Gastrocnemius medialis (tissue), 4 donors: ENCODE results near the gene MEGF8. TPM values are rescaled to one million over a fixed set of nuclear protein-coding genes. Genes with fewer than 3 reads are reported as not detected.

ENCODE experiments used
- ATAC-seq, 2 donors: fragments of 150-250 bp; one replicate each; pipeline ENCODE4 v1.9.1; 2016
- DNase-seq, 2 donors: peaks; one replicate each; pipeline ENCODE4 v3.0.0-alpha.2; 2019
- H3K27ac ChIP-seq, 4 donors: fragments of 200-600 bp; sonication (generic); 1 replicate in 1 of 4; 2 replicates in 3 of 4; pipeline ENCODE4 v1.5.1; 2016 to 2018; ENCODE audit warnings: mild to moderate bottlenecking in 2 of 4, moderate library complexity in 1 of 4
- H3K27me3 ChIP-seq, 3 donors: fragments of 200-600 bp; sonication (generic) in 2 of 3; 1 replicate in 1 of 3; 2 replicates in 2 of 3; pipeline versions ENCODE4 v1.5.1 to v1.6.0; 2016 to 2019; ENCODE audit warnings: mild to moderate bottlenecking in 1 of 3, moderate library complexity in 1 of 3
- H3K36me3 ChIP-seq, 2 donors: fragments of 200-600 bp; sonication (generic) in 1 of 2; one replicate each; pipeline ENCODE4 v1.5.1; 2017 to 2018
- H3K4me1 ChIP-seq, 2 donors: fragments of 200-600 bp; sonication (generic) in 1 of 2; one replicate each; pipeline ENCODE4 v1.5.1; 2016 to 2017; ENCODE audit warnings: mild to moderate bottlenecking in 2 of 2
- H3K4me3 ChIP-seq, 4 donors: fragments of 200-600 bp; sonication (generic) in 3 of 4; 1 replicate in 1 of 4; 2 replicates in 3 of 4; pipeline ENCODE4 v1.5.1; 2016 to 2019; ENCODE audit warnings: mild to moderate bottlenecking in 2 of 4
- H3K9me3 ChIP-seq, 3 donors: fragments of 200-600 bp; sonication (generic) in 2 of 3; 1 replicate in 1 of 3; 2 replicates in 2 of 3; pipeline ENCODE4 v1.5.1; 2016 to 2019
- POLR2A ChIP-seq, 2 donors: fragments of 450-650 bp; IDR thresholded peaks; one replicate each; pipeline ENCODE4 v1.6.1; 2017; ENCODE audit warnings: antibody characterized with exemption in 2 of 2, mild to moderate bottlenecking in 2 of 2, moderate library complexity in 2 of 2
- in situ Hi-C, 4 donors: fragments of 200-750 bp; cut with MboI; loops; one replicate each; pipeline versions ENCODE4 v1.15.0 to v1.8.0; 2017; ENCODE audit warnings: low sequenced_read_pairs in 4 of 4
- intact Hi-C: fragments of 100-400 bp; cut with DNase I; formaldehyde crosslinking; loops from one replicate; pipeline ENCODE4 v1.15.1; 2023; ENCODE audit warnings: low total_unique reads
- total RNA-seq, 4 donors: library from RNA; depleted of rRNA; stranded (reverse); fragments of >200 nt; gene quantifications; one replicate each; pipeline versions ENCODE4 v1.1.0 to v1.2.3, GENCODE V29; 2016
- TF ChIP-seq, protein P1 (sequence below), 5 experiments: fragments of 450-650 bp in 3 of 5; fragments of 200-600 bp in 2 of 5; sonication (generic) in 2 of 5; IDR thresholded peaks in 4 of 5; conservative IDR thresholded peaks in 1 of 5; 1 replicate in 4 of 5; 2 replicates in 1 of 5; pipeline ENCODE4 v1.5.1; 2016 to 2019; ENCODE audit warnings: antibody characterized with exemption in 5 of 5, mild to moderate bottlenecking in 3 of 5, moderate library complexity in 3 of 5

Gene MEGF8
- total RNA-seq, 4 donors from 2014 or later: 7.3 to 12.3 (median 10.3) TPM

DNA sequence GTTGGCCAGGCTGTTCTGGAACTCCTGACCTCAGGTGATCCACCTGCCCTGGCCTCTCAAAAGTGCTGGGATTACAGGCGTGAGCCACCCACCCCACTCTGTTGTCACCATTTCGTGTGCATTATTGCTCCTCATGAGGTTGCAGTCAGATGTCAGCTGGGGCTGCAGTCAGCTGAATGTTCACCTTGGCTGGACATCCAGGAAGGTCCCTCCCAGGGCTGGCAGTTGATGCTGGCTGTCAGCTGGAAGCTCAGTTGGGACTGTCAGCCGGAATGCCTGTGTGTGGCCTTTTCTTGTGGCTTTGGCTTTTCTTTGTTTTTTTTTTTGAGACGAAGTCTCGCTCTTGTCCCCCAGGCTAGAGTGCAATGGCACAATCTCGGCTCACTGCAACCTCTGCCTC lies 6.6 kb downstream of the MEGF8 start:
- peaks cover 0 to 20% of the 10 kb centered on the region in 2 donors for H3K36me3 ChIP-seq
- in situ Hi-C loops (loop anchor here in 1 of 4 donors (25.0 kb wide), 1 partner anchor 220 kb away; no protein-coding TSS in a partner anchor), intact Hi-C loops (no loop called here)
- H3K4me1 ChIP-seq: peaks cover 14 to 17% of the 10 kb centered on the region in 2 donors
- ATAC-seq: peak; percentile 42 to 78
- no peak overlapping the region for H3K4me3 ChIP-seq
- DNase-seq: peak; percentile 41 to 78
- no peaks in the 10 kb centered on the region for H3K27me3 ChIP-seq
- no peak for TF ChIP-seq POLR2A (IDR thresholded peaks at IDR 0.05)
- TF ChIP-seq, protein P1, sequence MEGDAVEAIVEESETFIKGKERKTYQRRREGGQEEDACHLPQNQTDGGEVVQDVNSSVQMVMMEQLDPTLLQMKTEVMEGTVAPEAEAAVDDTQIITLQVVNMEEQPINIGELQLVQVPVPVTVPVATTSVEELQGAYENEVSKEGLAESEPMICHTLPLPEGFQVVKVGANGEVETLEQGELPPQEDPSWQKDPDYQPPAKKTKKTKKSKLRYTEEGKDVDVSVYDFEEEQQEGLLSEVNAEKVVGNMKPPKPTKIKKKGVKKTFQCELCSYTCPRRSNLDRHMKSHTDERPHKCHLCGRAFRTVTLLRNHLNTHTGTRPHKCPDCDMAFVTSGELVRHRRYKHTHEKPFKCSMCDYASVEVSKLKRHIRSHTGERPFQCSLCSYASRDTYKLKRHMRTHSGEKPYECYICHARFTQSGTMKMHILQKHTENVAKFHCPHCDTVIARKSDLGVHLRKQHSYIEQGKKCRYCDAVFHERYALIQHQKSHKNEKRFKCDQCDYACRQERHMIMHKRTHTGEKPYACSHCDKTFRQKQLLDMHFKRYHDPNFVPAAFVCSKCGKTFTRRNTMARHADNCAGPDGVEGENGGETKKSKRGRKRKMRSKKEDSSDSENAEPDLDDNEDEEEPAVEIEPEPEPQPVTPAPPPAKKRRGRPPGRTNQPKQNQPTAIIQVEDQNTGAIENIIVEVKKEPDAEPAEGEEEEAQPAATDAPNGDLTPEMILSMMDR (IDR thresholded peaks at IDR 0.05 in 4 of 5, conservative IDR thresholded peaks at IDR 0.05 in 1 of 5): no peak
- peak overlapping the region in 2 of 4 donors; percentile 61 to 67 for H3K27ac ChIP-seq
- no peaks in the 10 kb centered on the region for H3K9me3 ChIP-seq

DNA sequence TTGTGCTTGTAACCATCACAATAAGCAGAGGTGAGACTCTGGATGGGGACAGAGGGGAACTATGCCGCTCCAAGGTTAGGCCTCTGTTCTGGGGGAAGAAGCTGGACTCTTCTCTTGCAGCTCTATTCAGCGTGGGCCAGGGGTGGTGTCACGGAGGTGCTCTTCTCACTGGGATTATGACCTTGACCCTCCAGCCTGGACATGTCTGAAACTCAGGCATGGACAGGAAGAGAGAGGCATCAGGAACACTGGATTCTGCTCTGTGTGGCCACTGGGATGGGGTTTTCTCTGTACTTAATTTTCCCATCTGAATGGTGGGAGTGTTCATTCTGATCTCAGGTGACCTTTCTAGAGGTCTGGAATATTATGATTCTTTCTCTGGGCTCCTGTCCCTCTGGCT lies 7.6 kb downstream of the MEGF8 start:
- TF ChIP-seq, protein P1 (IDR thresholded peaks at IDR 0.05 in 4 of 5, conservative IDR thresholded peaks at IDR 0.05 in 1 of 5): no peak
- TF ChIP-seq POLR2A (IDR thresholded peaks at IDR 0.05): no peak
- Histone ChIP-seq H3K36me3 (peaks cover 0 to 23% of the 10 kb centered on the region in 2 donors), H3K27ac (peak overlapping the region in 1 of 4 donors; percentile 61), H3K4me3 (no peak overlapping the region), H3K4me1 (peaks cover 7% of the 10 kb centered on the region in 2 donors), H3K27me3 (no peaks in the 10 kb centered on the region), H3K9me3 (no peaks in the 10 kb centered on the region)
- in situ Hi-C loops: loop anchor here in 1 of 4 donors (25.0 kb wide), 1 partner anchor 221 kb away; no protein-coding TSS in a partner anchor
- DNase-seq (no peak), ATAC-seq (no peak)
- intact Hi-C loops: no loop called here

DNA sequence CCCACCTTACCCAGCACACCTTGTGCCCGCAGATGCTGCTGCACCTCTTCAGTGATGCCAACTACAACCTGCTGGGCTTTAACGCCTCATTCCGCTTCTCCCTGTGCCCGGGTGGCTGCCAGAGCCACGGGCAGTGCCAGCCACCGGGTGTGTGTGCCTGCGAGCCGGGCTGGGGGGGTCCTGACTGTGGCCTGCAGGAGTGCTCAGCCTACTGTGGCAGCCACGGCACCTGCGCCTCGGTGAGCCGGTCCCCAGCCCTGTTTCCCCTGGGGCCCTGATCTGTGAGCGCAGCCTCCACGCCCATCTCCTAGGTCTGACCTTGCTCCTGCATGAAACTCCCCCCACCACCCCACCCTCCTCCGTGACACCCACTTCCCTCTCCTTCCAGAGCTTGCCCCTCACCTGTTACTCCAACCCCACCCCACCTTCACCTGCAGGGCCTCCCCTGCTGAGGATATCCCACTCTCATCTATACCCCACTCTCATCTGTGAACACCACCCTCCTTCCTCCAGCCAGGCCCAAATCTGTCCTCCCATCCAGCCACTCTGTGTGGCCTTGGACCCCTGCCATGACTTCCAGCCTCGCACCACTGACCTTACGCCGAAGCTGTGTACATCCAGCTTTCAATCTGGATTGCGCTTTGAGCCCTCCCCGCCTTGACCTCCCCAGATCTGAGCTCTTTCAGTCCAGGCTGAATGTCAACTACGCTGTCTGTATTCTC lies 8.7 kb downstream of the MEGF8 start:
- Histone ChIP-seq H3K27me3 (no peaks in the 10 kb centered on the region), H3K27ac (no peak overlapping the region), H3K9me3 (no peaks in the 10 kb centered on the region), H3K4me1 (peaks cover 3 to 4% of the 10 kb centered on the region in 2 donors), H3K4me3 (no peak overlapping the region), H3K36me3 (peaks cover 0 to 23% of the 10 kb centered on the region in 2 donors)
- intact Hi-C loops: no loop called here
- TF ChIP-seq POLR2A (IDR thresholded peaks at IDR 0.05): no peak
- TF ChIP-seq, protein P1 (IDR thresholded peaks at IDR 0.05 in 4 of 5, conservative IDR thresholded peaks at IDR 0.05 in 1 of 5): no peak
- DNase-seq (no peak), ATAC-seq (no peak)
- in situ Hi-C loops: loop anchor here in 1 of 4 donors (25.0 kb wide), 1 partner anchor 222 kb away; no protein-coding TSS in a partner anchor

DNA sequence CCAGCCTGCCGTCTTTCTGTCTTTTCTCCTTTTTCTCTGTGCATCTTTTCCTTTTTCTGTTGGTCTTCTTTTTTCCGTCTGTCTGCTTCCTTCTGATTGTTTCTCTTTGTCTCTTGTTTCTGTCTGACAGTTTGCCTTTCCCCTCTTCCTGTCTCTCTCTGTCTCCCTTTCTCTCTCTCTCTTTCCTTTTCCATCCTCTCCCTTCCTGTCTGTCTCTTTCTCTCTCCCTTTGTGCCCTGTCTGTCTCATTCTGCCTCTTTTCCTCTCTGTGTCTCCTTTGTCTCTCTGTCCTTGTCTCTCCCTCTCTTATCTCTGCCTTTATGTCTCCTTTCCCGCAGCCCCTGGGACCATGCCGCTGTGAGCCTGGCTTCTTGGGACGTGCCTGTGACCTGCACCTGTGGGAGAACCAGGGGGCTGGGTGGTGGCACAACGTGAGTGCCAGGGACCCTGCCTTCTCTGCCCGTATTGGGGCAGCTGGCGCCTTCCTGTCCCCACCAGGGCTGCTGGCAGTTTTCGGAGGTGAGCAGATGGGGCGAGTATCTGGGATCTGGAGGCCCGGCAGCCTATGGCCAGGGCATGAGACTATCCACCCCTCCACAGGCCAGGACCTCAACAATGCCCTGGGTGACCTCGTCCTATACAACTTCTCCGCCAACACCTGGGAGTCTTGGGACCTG lies 9.4 kb downstream of the MEGF8 start:
- Histone ChIP-seq H3K9me3 (no peaks in the 10 kb centered on the region), H3K36me3 (peaks cover 0 to 23% of the 10 kb centered on the region in 2 donors), H3K27me3 (no peaks in the 10 kb centered on the region), H3K27ac (no peak overlapping the region), H3K4me1 (peaks cover 3 to 4% of the 10 kb centered on the region in 2 donors), H3K4me3 (no peak overlapping the region)
- ATAC-seq: no peak
- in situ Hi-C loops (loop anchor here in 1 of 4 donors (25.0 kb wide), 1 partner anchor 223 kb away; no protein-coding TSS in a partner anchor), intact Hi-C loops (no loop called here)
- TF ChIP-seq, protein P1 (IDR thresholded peaks at IDR 0.05 in 4 of 5, conservative IDR thresholded peaks at IDR 0.05 in 1 of 5): no peak
- no peak for TF ChIP-seq POLR2A (IDR thresholded peaks at IDR 0.05)
- DNase-seq: no peak
